Astrocyte (in vitro differentiated cells and primary cell): ENCODE measurements around the gene IDH3B. TPM values are rescaled to one million over a fixed set of nuclear protein-coding genes. Genes with fewer than 3 reads are reported as not detected.
A peak's percentile ranks its signal among the peaks of the same experiment; 100 is the strongest.

Experiments used
- DNase-seq: peaks from one replicate; pipeline ENCODE4 v3.0.0-alpha.2; 2010; ENCODE audit warnings: low read depth
- FAIRE-seq: peaks from 2 replicates; lab custom pipeline; 2011; peaks lifted over from hg19 to GRCh38; lab: Jason Lieb, UNC
- H2AFZ ChIP-seq: 2 replicates; pipeline ENCODE4 v1.6.0; 2012; ENCODE audit warnings: low read depth, low read length, inconsistent platforms
- H3K27ac ChIP-seq: 2 replicates; pipeline ENCODE4 v1.5.1; 2011; ENCODE audit warnings: low read depth, low read length, inconsistent platforms
- H3K27me3 ChIP-seq: 2 replicates; pipeline ENCODE4 v1.6.0; 2011; ENCODE audit warnings: low read length, inconsistent platforms; ENCODE audit not compliant: insufficient read depth
- H3K36me3 ChIP-seq: 2 replicates; pipeline ENCODE4 v1.5.1; 2011; ENCODE audit warnings: low read length, inconsistent platforms; ENCODE audit not compliant: insufficient read depth
- H3K4me1 ChIP-seq: 2 replicates; pipeline ENCODE4 v1.5.1; 2011; ENCODE audit warnings: low read length, inconsistent platforms; ENCODE audit not compliant: insufficient read depth
- H3K4me2 ChIP-seq: 2 replicates; pipeline ENCODE4 v1.6.0; 2012; ENCODE audit warnings: low read length, inconsistent platforms
- H3K4me3 ChIP-seq: 2 replicates; pipeline ENCODE4 v1.5.1; 2011; ENCODE audit warnings: low read depth, mild to moderate bottlenecking, low read length, inconsistent platforms; ENCODE audit not compliant: insufficient read depth
- H3K79me2 ChIP-seq: 2 replicates; pipeline ENCODE4 v1.6.0; 2012; ENCODE audit warnings: mild to moderate bottlenecking, low read length, inconsistent platforms; ENCODE audit not compliant: insufficient read depth
- H3K9ac ChIP-seq: 2 replicates; pipeline ENCODE4 v1.6.0; 2012; ENCODE audit warnings: mild to moderate bottlenecking, low read length, inconsistent platforms
- H3K9me3 ChIP-seq: 2 replicates; pipeline ENCODE4 v1.5.1; 2012; ENCODE audit warnings: low read depth, mild to moderate bottlenecking, low read length, inconsistent platforms; ENCODE audit not compliant: insufficient read depth
- H4K20me1 ChIP-seq: 2 replicates; pipeline ENCODE4 v1.6.0; 2012; ENCODE audit warnings: low read length, inconsistent platforms; ENCODE audit not compliant: insufficient read depth
- H3K27ac Mint-ChIP-seq: one replicate; pipeline ENCODE4 v1.8.0; 2021; ENCODE audit warnings: mild to moderate bottlenecking, mixed read lengths; ENCODE audit not compliant: unreplicated experiment
- H3K27me3 Mint-ChIP-seq: one replicate; pipeline ENCODE4 v1.8.0; 2021; ENCODE audit warnings: low read depth, mixed read lengths; ENCODE audit not compliant: unreplicated experiment
- H3K36me3 Mint-ChIP-seq: one replicate; pipeline ENCODE4 v1.8.0; 2021; ENCODE audit warnings: low read depth, mixed read lengths; ENCODE audit not compliant: unreplicated experiment
- H3K4me1 Mint-ChIP-seq: one replicate; pipeline ENCODE4 v1.8.0; 2021; ENCODE audit warnings: low read depth, mixed read lengths; ENCODE audit not compliant: unreplicated experiment
- H3K4me3 Mint-ChIP-seq: one replicate; pipeline ENCODE4 v1.8.0; 2021; ENCODE audit warnings: mild to moderate bottlenecking, moderate library complexity, mixed read lengths; ENCODE audit not compliant: unreplicated experiment
- H3K9me3 Mint-ChIP-seq: one replicate; pipeline ENCODE4 v1.8.0; 2021; ENCODE audit warnings: mild to moderate bottlenecking, mixed read lengths; ENCODE audit not compliant: unreplicated experiment
- CTCF ChIP-seq: IDR thresholded peaks from 2 replicates; pipeline ENCODE4 v1.5.1; 2011; ENCODE audit warnings: low read depth, mild to moderate bottlenecking, inconsistent platforms, low read length, moderate library complexity; ENCODE audit not compliant: insufficient read depth
- EZH2 ChIP-seq: IDR thresholded peaks from 2 replicates; pipeline ENCODE4 v1.6.1; 2012; ENCODE audit warnings: mild to moderate bottlenecking, low read length, inconsistent platforms; ENCODE audit not compliant: insufficient read depth
- total RNA-seq: library from RNA; stranded (reverse); gene quantifications from 2 replicates; pipeline ENCODE4 v1.2.1, GENCODE V29; 2021

Gene IDH3B
- total RNA-seq, 1 donor from 2014 or later: 74.8 TPM

- FAIRE-seq: no peak
Observed at GRCh38 chr20:2617099-2617714, 46.8 kb downstream of the IDH3B start.

GRCh38 chr20:2616634-2617033 lies 47.4 kb downstream of the IDH3B start:
- Histone ChIP-seq H4K20me1 (no peaks in the 10 kb centered on the region), H3K9me3 (peaks cover 8% of the 10 kb centered on the region), H3K4me3 (no peak overlapping the region), H3K4me1 (no peaks in the 10 kb centered on the region), H3K4me2 (no peak overlapping the region), H3K36me3 (no peaks in the 10 kb centered on the region), H3K27me3 (peaks cover 2% of the 10 kb centered on the region), H3K27ac (no peak overlapping the region), H2AFZ (no peak overlapping the region), H3K79me2 (no peaks in the 10 kb centered on the region), H3K9ac (no peak overlapping the region)
- peaks cover 3% of the 10 kb centered on the region for H3K36me3 Mint-ChIP-seq
- peaks cover 10% of the 10 kb centered on the region for H3K27me3 Mint-ChIP-seq
- H3K4me1 Mint-ChIP-seq: peaks cover 3% of the 10 kb centered on the region
- peaks cover 32% of the 10 kb centered on the region for H3K9me3 Mint-ChIP-seq
- TF ChIP-seq EZH2: no peak
- no peak for TF ChIP-seq CTCF
- no peak overlapping the region for H3K27ac Mint-ChIP-seq
- FAIRE-seq: no peak
- peak; percentile 18 for DNase-seq
- H3K4me3 Mint-ChIP-seq: no peak overlapping the region

More at GRCh38 chr20:2617099-2617714, 46.8 kb downstream of the IDH3B start:
- peaks cover 8% of the 10 kb centered on the region for H3K9me3 ChIP-seq
- no peak for DNase-seq
- Mint-ChIP-seq H3K4me3 (no peak overlapping the region), H3K36me3 (peaks cover 3% of the 10 kb centered on the region), H3K4me1 (peaks cover 3% of the 10 kb centered on the region), H3K27ac (no peak overlapping the region), H3K27me3 (peaks cover 7% of the 10 kb centered on the region), H3K9me3 (peaks cover 32% of the 10 kb centered on the region)
- H3K27me3 ChIP-seq: peaks cover 2% of the 10 kb centered on the region
- no peaks in the 10 kb centered on the region for H3K36me3 ChIP-seq
- H3K4me1 ChIP-seq: no peaks in the 10 kb centered on the region
- TF ChIP-seq EZH2 (no peak), CTCF (no peak)
- H2AFZ ChIP-seq: no peak overlapping the region
- no peak overlapping the region for H3K9ac ChIP-seq
- no peak overlapping the region for H3K4me2 ChIP-seq
- H4K20me1 ChIP-seq: no peaks in the 10 kb centered on the region
- no peak overlapping the region for H3K4me3 ChIP-seq
- H3K27ac ChIP-seq: no peak overlapping the region
- no peaks in the 10 kb centered on the region for H3K79me2 ChIP-seq

GRCh38 chr20:2612073-2612472 lies 51.9 kb downstream of the IDH3B start:
- no peak overlapping the region for H2AFZ ChIP-seq
- Mint-ChIP-seq H3K4me1 (peaks cover 4% of the 10 kb centered on the region), H3K36me3 (peaks cover 1% of the 10 kb centered on the region), H3K27ac (no peak overlapping the region), H3K9me3 (peaks cover 14% of the 10 kb centered on the region), H3K27me3 (peaks cover 19% of the 10 kb centered on the region), H3K4me3 (no peak overlapping the region)
- H3K4me1 ChIP-seq: no peaks in the 10 kb centered on the region
- peaks cover 2% of the 10 kb centered on the region for H3K27me3 ChIP-seq
- H3K36me3 ChIP-seq: no peaks in the 10 kb centered on the region
- FAIRE-seq (no peak), DNase-seq (no peak)
- no peak overlapping the region for H3K4me2 ChIP-seq
- no peak overlapping the region for H3K27ac ChIP-seq
- H3K4me3 ChIP-seq: no peak overlapping the region
- H3K9ac ChIP-seq: no peak overlapping the region
- no peak for TF ChIP-seq EZH2
- no peak for TF ChIP-seq CTCF
- no peaks in the 10 kb centered on the region for H3K79me2 ChIP-seq
- H4K20me1 ChIP-seq: no peaks in the 10 kb centered on the region
- H3K9me3 ChIP-seq: peaks cover 4% of the 10 kb centered on the region
